ENCODE results near the gene CPVL.

GRCh38 chr7:28956608-28957063, 189.7 kb downstream of the CPVL start:
- TF ChIP-seq CBX8 (IDR thresholded peaks at IDR 0.05; ENCODE audit: borderline replicate concordance, low read depth, low read length) (no peak), EZH2 (IDR thresholded peaks at IDR 0.05; ENCODE audit: low read depth, low read length, severe bottlenecking) (no peak), SP1 (IDR thresholded peaks at IDR 0.05; ENCODE audit: low read depth, low read length) (no peak), RAD21 (IDR thresholded peaks at IDR 0.05 in 1 of 2, conservative IDR thresholded peaks at IDR 0.05 in 1 of 2; ENCODE audit: low read depth in 2 of 2, low read length in 2 of 2) (peak; percentile 69 to 78), BACH1 (IDR thresholded peaks at IDR 0.05; ENCODE audit: low read length) (peak; percentile 81)

All from H1 (cell line).